Breast epithelium (tissue), 3 donors: ENCODE results near the gene CPEB4.

Source experiments
- POLR2A ChIP-seq: fragments of 450-650 bp; IDR thresholded peaks from one replicate; pipeline ENCODE4 v1.6.1; 2016; ENCODE audit warnings: antibody characterized with exemption, mild to moderate bottlenecking, moderate library complexity
- TF ChIP-seq, protein P1 (sequence below), 3 donors: fragments of 450-650 bp; IDR thresholded peaks; one replicate each; pipeline ENCODE4 v1.5.1; 2016 to 2017; ENCODE audit warnings: antibody characterized with exemption in 3 of 3, mild to moderate bottlenecking in 3 of 3, moderate library complexity in 3 of 3

- TF ChIP-seq, protein P1, sequence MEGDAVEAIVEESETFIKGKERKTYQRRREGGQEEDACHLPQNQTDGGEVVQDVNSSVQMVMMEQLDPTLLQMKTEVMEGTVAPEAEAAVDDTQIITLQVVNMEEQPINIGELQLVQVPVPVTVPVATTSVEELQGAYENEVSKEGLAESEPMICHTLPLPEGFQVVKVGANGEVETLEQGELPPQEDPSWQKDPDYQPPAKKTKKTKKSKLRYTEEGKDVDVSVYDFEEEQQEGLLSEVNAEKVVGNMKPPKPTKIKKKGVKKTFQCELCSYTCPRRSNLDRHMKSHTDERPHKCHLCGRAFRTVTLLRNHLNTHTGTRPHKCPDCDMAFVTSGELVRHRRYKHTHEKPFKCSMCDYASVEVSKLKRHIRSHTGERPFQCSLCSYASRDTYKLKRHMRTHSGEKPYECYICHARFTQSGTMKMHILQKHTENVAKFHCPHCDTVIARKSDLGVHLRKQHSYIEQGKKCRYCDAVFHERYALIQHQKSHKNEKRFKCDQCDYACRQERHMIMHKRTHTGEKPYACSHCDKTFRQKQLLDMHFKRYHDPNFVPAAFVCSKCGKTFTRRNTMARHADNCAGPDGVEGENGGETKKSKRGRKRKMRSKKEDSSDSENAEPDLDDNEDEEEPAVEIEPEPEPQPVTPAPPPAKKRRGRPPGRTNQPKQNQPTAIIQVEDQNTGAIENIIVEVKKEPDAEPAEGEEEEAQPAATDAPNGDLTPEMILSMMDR (IDR thresholded peaks at IDR 0.05) = no peak
- no peak for TF ChIP-seq POLR2A
Measured at GRCh38 chr5:173843794-173844193, 44.4 kb upstream of the CPEB4 start.
